Measurements from ENCODE around the gene HMCN1.

- no peak for TF ChIP-seq CTCF (IDR thresholded peaks at IDR 0.05; ENCODE audit: low read length)
- TF ChIP-seq EZH2 (optimal IDR thresholded peaks at IDR 0.05; ENCODE audit: low read depth, low read length): no peak
- TF ChIP-seq EZH2phosphoT487 (IDR thresholded peaks at IDR 0.05; ENCODE audit: low read length): no peak
Measured at GRCh38 chr1:185732951-185733350, 1.2 kb upstream of the HMCN1 start.
